DMS153 treated with DMSO at 0.1 percent for 48 hours (cell line): ENCODE measurements around the gene TALDO1.
"Not testable (repeated sequence)": the region's sequence is repeated elsewhere in the genome, so short reads cannot be mapped to it uniquely, and the experiment has no call there.

Source experiments
- DNase-seq: peaks from one replicate; lab custom pipeline; 2025; ENCODE audit not compliant: unreplicated experiment; lab: John Stamatoyannopoulos, UW

Gene TALDO1

GRCh38 chr11:733072-733471, 14.2 kb upstream of the TALDO1 start:
- no peak for DNase-seq

DNA sequence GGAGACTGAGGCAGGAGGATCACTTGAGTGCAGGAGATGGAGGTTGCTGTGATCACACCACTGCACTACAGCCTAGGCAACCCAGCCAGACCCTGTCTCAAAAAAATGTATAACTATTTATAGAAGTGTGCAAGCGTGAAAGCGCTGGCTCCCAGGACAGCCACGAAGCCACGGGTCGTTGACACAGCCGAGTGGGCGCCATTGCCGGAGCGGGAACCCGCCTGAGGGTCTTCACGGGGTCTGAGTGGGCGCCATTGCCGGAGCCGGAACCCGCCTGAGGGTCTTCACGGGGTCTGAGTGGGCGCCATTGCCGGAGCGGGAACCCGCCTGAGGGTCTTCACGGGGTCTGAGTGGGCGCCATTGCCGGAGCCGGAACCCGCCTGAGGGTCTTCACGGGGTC, 12.7 kb upstream of the TALDO1 start:
- DNase-seq: not testable (repeated sequence)

- no peak for DNase-seq
These were observed 9.9 kb upstream of the TALDO1 start for GRCh38 chr11:737366-737765.

DNA sequence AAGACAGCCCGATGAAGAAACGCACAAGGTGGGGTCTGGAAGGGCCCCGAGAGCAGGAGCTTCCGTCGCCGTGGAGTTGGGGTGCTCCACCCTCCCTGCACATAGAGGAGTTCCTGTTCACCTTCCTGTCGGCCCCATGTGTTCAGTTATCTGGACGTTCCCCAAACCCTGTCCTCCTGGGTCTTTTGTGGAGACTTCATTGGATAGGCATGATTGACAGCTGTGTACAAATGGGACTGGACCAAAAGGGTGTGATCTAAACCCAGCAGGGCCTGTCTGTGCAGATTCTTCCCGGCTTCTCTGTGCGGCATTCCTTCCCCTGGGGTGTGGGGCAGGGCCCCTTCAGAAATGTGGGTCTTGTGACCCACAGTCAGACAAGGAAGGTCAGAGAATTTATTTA, 9.4 kb upstream of the TALDO1 start:
- not testable (repeated sequence) for DNase-seq

DNA sequence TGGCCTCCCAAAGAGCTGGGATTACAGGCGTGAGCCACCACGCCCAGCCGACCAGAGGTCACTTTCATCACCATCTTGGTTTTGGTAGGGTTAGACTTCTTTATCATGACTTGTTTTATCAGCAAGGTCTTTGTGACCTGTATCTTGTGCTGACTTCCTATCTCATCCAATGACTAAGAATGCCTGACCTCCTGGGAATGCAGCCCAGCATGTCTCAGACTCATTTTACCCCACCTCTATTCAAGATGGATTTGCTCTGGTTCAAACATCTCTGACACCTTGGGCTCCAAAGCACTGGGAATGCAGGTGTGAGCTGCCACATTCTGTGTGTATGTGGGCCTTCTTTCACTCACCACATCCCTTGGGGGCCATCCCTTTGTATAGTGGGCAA, 5.1 kb upstream of the TALDO1 start:
- no peak for DNase-seq

GRCh38 chr11:742571-743201, 4.6 kb upstream of the TALDO1 start:
- DNase-seq: no peak

DNA sequence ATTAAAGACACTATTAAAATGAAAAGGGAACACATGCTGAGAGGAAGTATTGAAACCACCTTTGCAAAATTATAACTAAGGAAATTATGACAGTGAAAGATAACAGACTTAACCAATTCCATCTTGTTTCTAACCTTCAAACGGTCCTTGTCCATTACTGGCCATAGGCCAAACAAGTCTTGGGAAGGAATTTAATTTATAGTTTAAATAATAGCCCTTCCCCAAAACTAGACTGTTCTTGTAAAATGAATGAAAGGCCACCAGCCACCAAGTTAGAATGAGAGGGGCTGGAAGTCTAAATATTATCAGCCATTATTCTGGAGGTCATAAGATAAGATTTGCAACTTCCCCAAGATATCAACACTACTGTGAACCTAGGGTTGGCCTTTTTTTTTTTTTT, 1.8 kb upstream of the TALDO1 start:
- DNase-seq: no peak

- no peak for DNase-seq
These were observed 741 bp upstream of the TALDO1 start for GRCh38 chr11:746289-747157.

- DNase-seq: no peak
These were observed 719 bp downstream of the TALDO1 start for GRCh38 chr11:748007-748359.

DNA sequence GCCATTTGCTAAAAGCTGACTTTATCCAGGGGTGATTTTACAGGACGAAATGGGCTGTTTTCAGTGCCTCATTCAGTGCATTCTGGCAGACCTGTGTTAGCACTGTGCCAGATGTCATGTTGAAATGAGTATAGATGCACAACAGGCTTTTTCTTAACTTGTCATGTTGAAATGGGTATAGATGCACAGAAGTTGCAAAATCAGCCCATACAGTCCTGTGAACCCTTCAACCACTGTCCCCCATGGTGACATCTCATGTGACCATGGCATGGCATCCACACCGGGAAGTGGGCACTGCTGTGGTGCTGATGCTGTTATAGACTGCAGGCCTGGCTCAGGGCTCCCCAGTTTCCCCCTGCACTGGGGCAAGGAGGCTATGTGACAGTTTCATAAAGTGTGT, 2.5 kb downstream of the TALDO1 start:
- no peak for DNase-seq

DNA sequence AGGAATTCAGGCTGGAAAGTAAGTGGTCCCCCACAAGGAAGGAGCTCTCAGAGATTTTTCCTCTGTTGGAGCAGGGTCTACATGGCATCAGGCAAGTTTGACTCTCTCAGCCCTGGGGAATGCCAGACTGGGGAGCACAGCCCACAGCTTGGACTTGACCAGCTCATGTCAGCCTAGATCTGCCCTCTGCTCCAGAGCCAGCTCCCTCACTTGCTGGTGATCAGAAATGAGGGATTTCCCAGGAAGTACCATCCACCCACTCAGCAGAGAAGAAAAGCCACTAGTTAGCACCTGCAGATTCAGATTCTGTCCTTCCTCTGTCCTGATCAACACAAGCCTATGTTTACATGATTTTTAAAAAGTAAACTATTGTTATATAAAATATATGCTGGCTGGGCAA, 13.0 kb downstream of the TALDO1 start:
- no peak for DNase-seq

DNA sequence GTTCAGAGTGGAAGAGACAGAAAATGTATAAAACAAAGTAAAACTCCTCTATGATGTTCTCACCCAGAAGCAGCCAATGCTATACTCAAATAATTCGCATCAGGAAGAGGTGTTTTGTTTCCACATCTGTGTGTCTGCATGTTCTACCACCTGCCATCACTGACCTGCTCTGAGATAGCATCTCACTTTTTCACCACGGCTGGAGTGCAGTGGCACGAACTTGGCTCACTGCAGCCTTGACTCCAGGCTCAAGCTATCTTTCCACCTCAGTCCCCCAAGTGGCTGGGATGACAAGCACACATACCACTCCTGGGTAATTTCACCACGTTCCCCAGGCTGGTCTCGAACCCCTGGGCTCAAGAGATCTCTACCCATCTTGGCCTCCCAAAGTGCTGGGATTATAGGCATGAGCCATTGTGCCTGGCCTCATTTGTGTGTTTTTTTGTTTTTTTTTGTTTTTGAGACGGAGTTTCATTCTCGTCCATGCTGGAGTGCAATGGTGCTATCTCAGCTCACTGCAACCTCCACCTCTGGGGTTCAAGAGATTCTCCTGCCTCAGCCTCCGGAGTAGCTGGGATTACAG, 14.4 kb downstream of the TALDO1 start:
- no peak for DNase-seq

DNA sequence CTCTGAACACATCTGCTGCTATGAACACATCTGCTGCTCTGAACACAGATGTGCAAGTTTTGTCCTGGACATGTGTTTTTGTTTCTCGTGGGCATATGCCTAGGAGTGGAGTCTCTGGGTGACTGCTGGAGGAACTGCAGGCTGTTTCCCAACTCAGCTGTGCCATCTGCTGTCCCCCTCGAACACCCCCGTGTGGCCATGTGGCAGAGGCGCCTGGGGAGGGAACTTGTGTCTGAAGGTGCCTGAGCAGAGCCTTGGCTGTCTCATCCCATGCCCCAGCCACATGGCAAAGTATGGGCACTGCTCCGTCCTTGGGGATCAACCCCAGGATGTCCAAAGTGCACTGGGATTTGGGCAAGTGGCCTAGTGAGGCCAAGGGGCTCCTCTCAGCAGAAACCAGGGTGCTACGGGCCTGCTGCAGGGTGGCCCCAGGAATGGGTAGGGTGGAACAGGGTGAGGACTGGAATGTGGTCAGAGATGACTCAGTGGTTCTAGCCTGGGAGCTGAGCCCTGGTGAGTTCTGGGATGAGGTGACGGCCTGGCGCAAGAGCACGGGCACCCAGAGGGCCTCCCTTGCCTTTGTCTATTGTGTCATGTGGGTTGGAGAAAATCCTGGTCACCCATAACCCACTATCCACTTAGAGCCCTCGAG, 15.3 kb downstream of the TALDO1 start:
- no peak for DNase-seq

GRCh38 chr11:763073-763463, 15.8 kb downstream of the TALDO1 start:
- peak; percentile 64 for DNase-seq

GRCh38 chr11:763549-764321, 16.5 kb downstream of the TALDO1 start:
- DNase-seq: no peak

DNA sequence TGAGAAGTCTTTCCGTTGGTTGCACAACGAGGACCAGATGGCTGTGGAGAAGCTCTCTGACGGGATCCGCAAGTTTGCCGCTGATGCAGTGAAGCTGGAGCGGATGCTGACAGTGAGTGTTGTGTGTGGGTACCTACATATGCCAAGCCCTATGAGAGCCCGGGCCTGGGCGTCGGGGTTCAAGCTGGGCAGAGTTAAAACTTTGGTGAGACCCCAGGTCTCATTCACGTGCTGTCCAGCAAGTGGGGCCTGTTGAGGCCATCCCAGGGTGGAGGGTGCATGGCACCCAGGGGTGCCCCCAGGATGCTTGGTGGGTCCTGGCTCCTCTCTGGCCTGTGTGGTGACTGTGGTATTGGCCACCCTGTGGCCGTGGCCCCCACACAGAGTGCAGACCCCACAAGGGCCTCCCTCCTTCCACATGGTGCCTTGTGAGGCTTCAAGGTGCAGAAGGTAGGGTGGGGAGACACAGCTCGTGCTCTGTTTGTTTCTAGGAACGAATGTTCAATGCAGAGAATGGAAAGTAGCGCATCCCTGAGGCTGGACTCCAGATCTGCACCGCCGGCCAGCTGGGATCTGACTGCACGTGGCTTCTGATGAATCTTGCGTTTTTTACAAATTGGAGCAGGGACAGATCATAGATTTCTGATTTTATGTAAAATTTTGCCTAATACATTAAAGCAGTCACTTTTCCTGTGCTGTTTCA, 17.2 kb downstream of the TALDO1 start:
- no peak for DNase-seq

- no peak for DNase-seq
These were observed 17.9 kb downstream of the TALDO1 start for GRCh38 chr11:765025-765801.

GRCh38 chr11:765802-766091, 18.5 kb downstream of the TALDO1 start:
- DNase-seq: no peak

DNA sequence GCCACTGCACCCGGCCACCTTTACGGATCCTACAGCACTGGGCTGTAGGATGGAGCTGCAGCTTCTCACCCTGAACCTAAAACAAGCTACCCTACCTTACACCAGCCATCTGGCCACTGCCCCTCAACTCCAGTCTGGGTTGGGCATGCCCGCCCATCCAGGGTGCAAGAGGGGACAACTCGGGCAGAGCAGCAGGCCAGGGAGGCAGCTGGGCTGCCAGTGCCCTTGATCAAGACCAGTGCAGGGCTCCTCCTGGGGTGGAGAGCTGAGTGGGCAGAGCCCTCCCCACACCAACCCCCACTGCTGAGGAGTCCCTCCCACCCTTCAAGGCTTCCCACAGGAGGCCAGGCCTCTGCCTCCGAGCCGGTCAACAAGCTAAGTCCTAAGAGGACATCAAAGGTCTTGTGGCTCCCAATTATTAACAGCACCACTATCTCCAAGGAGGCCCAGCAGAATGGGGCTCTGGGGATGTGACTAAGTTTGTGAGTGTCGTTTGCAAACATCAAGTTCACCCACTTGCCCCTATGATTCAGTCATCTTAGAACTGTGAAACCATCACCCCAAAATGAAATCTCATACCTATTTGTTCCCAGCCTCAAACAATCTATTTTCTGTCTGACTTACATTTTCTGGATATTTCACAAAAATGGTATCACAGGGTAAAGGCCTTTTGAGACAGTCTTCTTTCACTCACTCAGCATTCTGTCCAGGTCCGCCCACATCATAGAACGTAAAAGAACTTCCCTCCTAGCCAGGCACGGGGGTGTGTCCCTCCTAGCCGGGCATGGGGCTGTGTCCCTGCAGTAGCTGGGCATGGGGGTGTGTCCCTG, 19.1 kb downstream of the TALDO1 start:
- DNase-seq: no peak
